ENCODE measurements around the gene VWA2. TPM values are rescaled to one million over a fixed set of nuclear protein-coding genes. Genes with fewer than 3 reads are reported as not detected.

VWA2 gene
- total and polyA plus RNA-seq, 12 donors, result 0.01 to 0.09 TPM; not detected in 10

GRCh38 chr10:114202812-114203211, 36.2 kb upstream of the VWA2 start:
- no peak for ATAC-seq
- Histone ChIP-seq H3K36me3 (no peaks in the 10 kb centered on the region), H3K27me3 (no peaks in the 10 kb centered on the region), H3K4me3 (no peak overlapping the region), H3K9me3 (no peaks in the 10 kb centered on the region), H3K4me1 (no peaks in the 10 kb centered on the region), H3K27ac (no peak overlapping the region)
- 86 to 87% methylated on average over 3 of the region's 3 CpGs for WGBS, 2 donors
- no peak for TF ChIP-seq CTCF (IDR thresholded peaks at IDR 0.05)
- intact Hi-C loops (cut with DNase I), result no loop called here
- DNase-seq, result no peak

GRCh38 chr10:114206902-114207301, 32.2 kb upstream of the VWA2 start:
- Histone ChIP-seq H3K4me3 (no peak overlapping the region), H3K36me3 (no peaks in the 10 kb centered on the region), H3K9me3 (no peaks in the 10 kb centered on the region), H3K27me3 (no peaks in the 10 kb centered on the region), H3K27ac (no peak overlapping the region), H3K4me1 (no peaks in the 10 kb centered on the region)
- intact Hi-C loops (cut with DNase I), result no loop called here
- DNase-seq, result no peak
- ATAC-seq, result no peak
- TF ChIP-seq CTCF (IDR thresholded peaks at IDR 0.05), result no peak
- 66 to 72% methylated on average over 2 of the region's 2 CpGs for WGBS, 2 donors

GRCh38 chr10:114207349-114207748, 31.7 kb upstream of the VWA2 start:
- no peaks in the 10 kb centered on the region for H3K27me3 ChIP-seq
- ATAC-seq, result no peak
- no peak for DNase-seq
- WGBS, 2 donors, result 91 to 97% methylated on average over 1 of the region's 1 CpG
- intact Hi-C loops (cut with DNase I), result no loop called here
- no peak for TF ChIP-seq CTCF (IDR thresholded peaks at IDR 0.05)
- H3K4me1 ChIP-seq, result no peaks in the 10 kb centered on the region
- H3K27ac ChIP-seq, result no peak overlapping the region
- H3K9me3 ChIP-seq, result no peaks in the 10 kb centered on the region
- H3K4me3 ChIP-seq, result no peak overlapping the region
- H3K36me3 ChIP-seq, result no peaks in the 10 kb centered on the region

GRCh38 chr10:114208351-114208750, 30.7 kb upstream of the VWA2 start:
- intact Hi-C loops (cut with DNase I), result no loop called here
- ATAC-seq, result peak in 4 of 8 donors; percentile 56 to 60 (median 58)

More at GRCh38 chr10:114208351-114208750, 30.7 kb upstream of the VWA2 start:
- 85 to 95% methylated on average over 2 of the region's 2 CpGs for WGBS, 2 donors
- no peaks in the 10 kb centered on the region for H3K36me3 ChIP-seq
- no peak for TF ChIP-seq CTCF (IDR thresholded peaks at IDR 0.05)
- no peaks in the 10 kb centered on the region for H3K4me1 ChIP-seq
- no peaks in the 10 kb centered on the region for H3K9me3 ChIP-seq
- no peak overlapping the region for H3K27ac ChIP-seq
- H3K27me3 ChIP-seq, result no peaks in the 10 kb centered on the region
- DNase-seq, result no peak
- no peak overlapping the region for H3K4me3 ChIP-seq
